Dermis blood vessel endothelial cell (primary cell): Measurements from ENCODE around the gene TP53TG5. TPM values are rescaled to one million over a fixed set of nuclear protein-coding genes. Genes with fewer than 3 reads are reported as not detected.
"Not testable (repeated sequence)": the region's sequence is repeated elsewhere in the genome, so short reads cannot be mapped to it uniquely, and the experiment has no call there.

ENCODE experiments used
- DNase-seq: peaks from one replicate; pipeline ENCODE4 v3.0.0; 2010
- total RNA-seq: library from RNA; depleted of rRNA; stranded (reverse); fragments of >200 nt; gene quantifications from 2 replicates; pipeline ENCODE4 v1.2.3, GENCODE V29; 2014

TP53TG5 gene
- total RNA-seq, 1 donor from 2014 or later, result not detected

GRCh38 chr20:45366192-45366591 is 11.9 kb downstream of the TP53TG5 start:
- no peak for DNase-seq

- no peak for DNase-seq
Observed at GRCh38 chr20:45365444-45365970, 12.6 kb downstream of the TP53TG5 start.

GRCh38 chr20:45363611-45364492 is 14.3 kb downstream of the TP53TG5 start:
- no peak for DNase-seq

- peak; percentile 99 for DNase-seq
Observed at GRCh38 chr20:45362804-45363610, 15.1 kb downstream of the TP53TG5 start, which contains the start of gene SYS1. SYS1 (plus strand) TSS chr20:45363156; CDS start chr20:45363532, 376 bp downstream.

- no peak for DNase-seq
Observed at GRCh38 chr20:45361793-45362192, 16.3 kb downstream of the TP53TG5 start.

GRCh38 chr20:45359406-45360148 is 18.5 kb downstream of the TP53TG5 start:
- DNase-seq, result peak; percentile 78

- peak; percentile 51 for DNase-seq
Observed at GRCh38 chr20:45359069-45359405, 19.1 kb downstream of the TP53TG5 start.

GRCh38 chr20:45358282-45359068 is 19.6 kb downstream of the TP53TG5 start:
- DNase-seq, result peak; percentile 91

DNA sequence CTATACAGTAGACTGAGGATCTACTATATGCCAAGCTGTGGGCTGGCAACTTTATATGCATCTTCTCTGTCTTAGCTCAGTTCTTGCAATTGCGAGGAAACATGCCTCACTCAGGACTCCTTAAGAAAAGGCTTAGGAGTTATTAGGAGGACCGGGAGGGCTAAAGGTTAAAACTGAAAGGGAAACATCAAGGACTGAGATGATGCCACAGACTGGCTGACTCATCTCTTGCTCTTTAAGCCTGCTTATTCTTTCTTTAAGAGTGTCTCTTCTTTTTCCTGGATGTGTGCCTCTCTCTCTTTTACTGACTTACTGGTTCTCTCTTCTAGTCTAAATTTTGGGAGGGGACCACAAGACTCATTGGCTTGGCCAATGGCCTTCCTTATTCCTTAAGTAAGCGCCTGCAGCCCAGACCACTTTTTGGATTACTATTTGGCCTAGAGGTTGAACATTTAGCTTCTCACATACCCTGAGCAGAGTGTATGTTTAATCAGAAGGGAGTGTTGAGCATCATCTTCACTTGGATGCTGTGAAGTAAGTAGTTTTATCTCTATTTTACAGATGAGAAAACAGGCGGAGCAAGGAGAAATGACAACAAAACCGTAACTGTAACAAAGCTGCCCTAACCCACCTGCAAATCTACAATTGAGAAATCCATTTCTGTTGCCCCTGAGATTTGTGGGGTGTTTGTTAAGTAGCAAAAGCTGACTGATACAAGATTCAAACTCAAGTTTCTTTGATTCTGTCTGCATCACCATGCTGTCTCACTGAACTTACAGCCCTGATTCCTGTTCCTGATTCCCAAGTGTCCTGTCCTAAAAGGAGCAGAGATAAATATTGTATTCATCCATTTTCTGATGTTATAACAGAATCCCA is 22.7 kb downstream of the TP53TG5 start:
- DNase-seq, result peak; percentile 40

- no peak for DNase-seq
Observed at GRCh38 chr20:45354423-45355208, 23.5 kb downstream of the TP53TG5 start.

GRCh38 chr20:45353746-45354145 is 24.4 kb downstream of the TP53TG5 start:
- DNase-seq, result no peak

- no peak for DNase-seq
Observed at GRCh38 chr20:45352729-45353128, 25.4 kb downstream of the TP53TG5 start.

DNA sequence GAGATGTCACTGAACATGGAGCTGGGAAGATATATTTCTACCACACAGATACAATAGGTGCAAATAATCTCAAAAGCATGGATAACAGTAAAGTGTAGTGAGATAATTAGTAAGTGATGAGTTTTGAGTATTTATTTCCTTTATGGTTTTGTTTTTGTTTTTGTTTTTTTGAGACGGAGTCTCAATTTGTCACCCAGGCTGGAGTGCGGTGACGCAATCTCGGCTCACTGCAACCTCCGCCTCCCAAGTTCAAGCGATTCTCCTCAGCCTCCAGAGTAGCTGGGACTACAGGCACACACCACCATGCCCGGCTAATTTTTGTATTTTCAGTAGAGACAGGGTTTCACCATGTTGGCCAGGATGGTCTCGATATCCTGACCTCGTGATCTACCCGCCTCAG is 27.3 kb downstream of the TP53TG5 start:
- not testable (repeated sequence) for DNase-seq

- no peak for DNase-seq
Observed at GRCh38 chr20:45350217-45350616, 27.9 kb downstream of the TP53TG5 start.

DNA sequence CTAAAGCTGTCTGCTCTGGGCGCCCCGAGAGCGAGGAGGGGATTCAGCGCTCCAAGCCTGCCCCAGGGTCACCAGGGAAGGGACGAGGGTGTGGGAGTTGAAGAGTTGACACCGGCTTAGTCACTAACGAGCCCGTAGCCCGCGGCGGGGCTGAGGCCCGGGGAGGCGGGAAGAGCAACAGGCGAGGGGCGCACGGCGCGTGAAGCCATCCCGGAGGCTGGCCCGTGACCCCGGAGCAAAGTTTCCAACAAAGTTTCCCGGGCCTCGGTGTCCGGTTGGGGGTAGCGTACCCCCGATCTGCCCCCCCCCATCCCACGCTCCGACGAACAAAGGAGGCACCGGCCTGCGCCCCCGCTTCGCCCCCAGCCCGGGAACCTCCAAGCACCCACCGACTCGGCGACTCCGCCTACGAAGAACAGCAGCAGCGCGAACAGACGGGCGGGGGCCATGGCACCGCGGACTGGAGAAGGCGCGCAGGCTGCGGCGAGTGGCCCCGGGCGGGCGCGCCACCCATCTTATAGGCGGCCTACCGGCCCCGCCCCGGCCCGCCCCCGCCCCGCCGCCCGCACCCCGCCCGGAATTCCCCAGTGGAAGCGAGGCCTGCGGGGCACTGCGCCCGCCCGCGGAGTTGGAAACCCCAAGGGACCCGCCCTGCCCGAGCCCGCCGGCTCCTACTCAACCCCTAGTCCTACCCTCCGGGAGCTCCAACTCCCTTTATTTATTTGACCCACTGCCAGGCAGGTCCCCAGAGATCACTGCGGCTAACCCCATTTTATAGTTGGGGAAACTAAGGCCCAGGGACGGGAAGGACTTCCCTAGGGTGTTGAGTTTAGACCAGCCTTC is 30.0 kb downstream of the TP53TG5 start, which contains the start of gene SDC4:
SDC4 (minus strand) TSS at position 489 of the 843 bp plus-strand sequence; CDS start at position 449, 40 bp downstream.
- DNase-seq, result peak; percentile 69

DNA sequence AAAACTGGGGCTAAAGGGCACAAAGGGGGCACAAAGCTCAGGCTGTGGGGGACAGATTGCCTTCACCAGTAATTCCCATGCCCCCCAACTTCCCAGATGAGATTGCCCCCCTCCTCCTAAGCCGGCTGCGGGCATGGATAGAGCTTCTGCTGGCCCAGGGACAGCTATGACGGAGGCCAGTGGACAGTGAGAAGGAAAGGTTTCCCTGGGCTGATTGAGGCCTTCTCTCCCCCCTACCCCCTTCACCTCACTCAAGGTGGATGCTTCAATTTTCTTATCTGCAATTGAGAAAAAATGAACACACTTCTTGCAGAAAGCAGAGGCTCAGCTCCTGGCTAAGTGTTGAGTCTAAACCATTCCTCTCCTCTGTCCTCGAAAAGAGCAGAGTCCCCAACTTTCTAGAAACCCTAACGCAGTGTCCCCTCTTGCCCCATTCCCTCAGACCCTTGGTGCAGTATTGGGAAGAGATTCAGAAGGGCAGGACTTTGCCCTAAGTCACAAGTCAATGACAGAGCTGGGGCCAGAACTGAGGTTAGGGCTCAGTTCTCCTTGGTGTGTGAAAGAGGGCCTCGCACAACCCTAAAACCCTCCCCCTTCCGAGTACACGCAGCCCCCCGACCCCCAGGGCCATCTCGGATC is 30.7 kb downstream of the TP53TG5 start:
- peak; percentile 20 for DNase-seq

DNA sequence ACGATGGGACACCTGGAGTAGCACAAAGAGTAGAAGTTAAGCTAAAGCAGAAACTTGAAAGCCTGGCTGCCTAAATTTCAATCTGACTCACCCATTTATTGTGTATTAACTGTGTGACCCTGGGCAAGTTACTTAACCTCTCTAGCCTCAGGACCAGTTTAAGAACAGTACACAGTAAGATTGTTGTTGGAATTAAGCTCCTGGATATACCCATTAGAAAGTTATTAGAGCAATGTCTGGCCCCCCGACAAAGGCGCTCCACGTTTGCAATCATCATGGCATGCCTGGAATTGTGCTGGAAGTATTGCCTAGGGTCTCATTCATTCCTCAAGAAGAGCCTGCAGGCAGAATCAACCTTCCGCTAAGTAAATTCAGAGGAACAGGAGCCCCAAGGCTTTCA is 31.3 kb downstream of the TP53TG5 start:
- no peak for DNase-seq

- peak; percentile 27 for DNase-seq
Observed at GRCh38 chr20:45346291-45346718, 31.8 kb downstream of the TP53TG5 start.
